CD4-positive, alpha-beta T cell treated with Interleukin-17A for 4 hours (primary cell): ENCODE measurements around the gene CACNA1E.

ENCODE experiments used
- DNase-seq: peaks from one replicate; pipeline ENCODE4 v3.0.0-alpha.2; 2020; ENCODE audit warnings: mixed read lengths

The CACNA1E gene

DNA sequence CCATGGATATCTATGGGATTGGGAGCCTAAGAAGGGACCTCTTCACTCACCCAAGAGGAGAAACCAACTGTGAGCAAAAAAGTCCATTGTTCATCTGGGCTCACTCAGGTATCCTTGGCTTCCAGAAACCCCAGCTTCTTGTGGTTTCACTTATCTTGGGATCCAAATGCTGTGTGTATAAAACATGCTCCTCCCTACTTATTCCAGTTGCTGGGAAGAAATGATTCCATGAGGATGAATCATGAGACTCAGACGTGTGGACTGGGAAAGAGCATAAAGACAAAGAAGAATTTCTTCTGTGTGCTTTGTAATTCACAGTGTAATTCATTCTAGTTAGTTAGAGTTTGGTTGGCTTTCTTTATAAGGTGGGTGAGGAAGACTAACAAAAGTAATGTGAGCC is 294.5 kb downstream of the CACNA1E start:
- no peak for DNase-seq

DNA sequence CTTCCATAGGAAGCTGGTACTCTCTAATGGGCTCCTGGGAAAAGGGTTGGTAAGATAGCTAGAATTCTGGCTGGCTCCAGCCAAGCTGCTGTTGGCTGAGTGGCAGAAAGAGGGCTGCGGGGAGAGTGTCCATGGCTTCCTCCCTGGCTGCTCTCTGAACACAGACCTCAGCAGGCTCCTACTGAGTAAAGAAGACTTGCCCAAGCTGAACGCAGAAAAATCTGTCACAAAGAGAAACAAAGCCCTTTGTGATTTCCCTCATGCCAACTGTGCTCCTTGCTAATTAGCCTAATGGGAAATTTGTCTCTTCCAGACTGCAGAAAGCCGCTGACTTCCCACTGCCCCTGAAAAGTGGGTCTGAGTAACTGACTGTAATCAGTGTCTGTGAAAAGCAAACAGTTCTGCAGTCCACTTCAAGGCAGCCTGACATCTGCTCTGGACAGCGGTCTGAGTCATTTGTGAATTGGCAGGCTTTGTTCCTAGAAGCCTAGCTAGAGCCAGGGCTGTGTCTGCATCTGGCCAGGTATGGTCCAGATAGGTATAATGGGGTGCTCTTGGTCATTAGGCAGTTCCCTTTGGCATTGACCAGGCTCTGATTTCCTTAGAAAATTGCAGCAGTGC is 295.4 kb downstream of the CACNA1E start:
- no peak for DNase-seq

DNA sequence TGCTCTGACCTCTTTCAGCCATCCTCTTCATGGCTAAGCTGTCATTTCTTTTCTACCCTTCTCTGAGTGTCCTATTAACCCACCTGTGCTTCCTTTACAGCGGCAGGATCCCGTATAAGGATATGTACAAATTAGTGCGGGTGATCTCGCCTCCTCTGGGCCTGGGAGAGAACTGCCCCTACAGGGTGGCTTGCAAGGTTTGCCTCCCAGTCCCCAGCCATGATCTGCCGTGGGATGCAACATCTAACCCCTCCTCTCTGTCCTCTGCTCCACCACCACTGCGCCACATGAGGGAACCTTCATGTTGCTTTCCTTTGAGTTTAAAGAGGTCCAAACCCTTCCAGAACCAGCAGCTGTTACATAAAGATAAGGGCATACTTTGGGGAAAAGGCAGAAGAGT is 296.0 kb downstream of the CACNA1E start:
- DNase-seq: no peak

DNA sequence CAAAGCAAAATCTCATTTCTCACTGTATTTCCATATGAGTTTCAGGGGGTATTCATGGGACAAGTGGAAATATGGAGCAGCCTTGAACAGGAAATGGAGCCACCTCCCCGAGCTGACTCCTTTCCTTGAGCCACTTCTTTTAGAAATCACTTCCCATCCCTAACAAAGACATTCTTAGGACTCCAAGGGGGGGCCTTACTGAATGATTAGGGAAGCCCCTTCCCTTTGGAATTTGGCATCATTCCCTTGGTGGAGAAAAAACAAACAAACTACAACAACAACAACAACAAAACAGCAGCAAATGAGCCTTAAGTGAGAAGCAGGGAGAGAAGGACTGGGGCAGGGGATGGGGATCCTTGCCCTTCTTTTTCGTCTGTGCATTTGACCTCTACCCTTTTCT is 299.9 kb downstream of the CACNA1E start:
- DNase-seq: no peak

DNA sequence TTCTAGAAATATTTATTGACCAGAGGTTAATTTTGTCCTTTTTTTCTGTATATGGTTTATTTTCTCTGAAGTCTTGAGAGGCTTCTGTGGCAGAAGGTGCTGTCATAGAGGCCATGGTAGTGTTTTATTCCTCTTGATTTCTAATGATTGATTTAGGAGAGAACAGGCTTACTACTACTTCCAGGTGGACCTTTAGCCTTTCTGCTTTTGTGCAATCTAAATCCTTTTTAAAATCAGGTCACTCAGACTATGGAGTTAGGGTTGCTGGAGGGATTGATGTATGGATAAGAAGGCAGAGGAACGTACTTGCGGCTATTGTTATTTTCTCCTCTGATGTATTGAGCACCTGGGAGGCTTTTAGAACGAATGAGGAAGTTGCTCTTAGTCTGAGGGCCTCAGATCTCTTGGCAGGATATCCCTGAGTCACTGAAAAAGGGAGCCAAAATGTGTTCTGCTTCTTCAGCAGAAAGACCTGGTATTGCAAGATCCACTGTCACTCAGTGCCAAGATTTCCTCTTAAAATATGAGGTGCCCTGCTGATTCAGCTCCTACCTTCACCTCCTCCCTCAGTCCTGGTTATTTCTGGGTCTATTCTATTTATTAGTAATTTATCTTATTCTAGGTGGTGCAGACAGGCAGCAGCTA is 300.8 kb downstream of the CACNA1E start:
- DNase-seq: no peak

DNA sequence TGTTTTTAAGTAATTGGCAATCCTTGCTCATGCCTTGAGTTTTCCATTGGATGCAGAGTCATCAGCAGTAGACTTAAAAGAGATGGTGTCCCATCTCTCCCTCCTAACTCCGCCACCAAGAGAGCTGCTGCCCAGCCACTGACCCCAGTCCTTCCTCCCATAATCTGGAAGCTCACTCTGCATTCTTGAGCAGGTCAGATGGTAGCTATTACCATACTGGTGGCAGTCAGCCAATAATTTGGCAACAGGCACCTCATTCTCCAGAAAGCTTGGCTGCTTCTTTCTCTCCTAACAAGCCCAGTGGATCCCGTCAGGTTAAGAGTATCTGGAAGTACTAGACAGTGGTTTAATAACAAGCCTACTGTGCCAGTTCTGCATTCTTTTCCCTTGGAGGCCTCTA is 306.1 kb downstream of the CACNA1E start:
- DNase-seq: no peak

GRCh38 chr1:181791721-181792120 is 308.4 kb downstream of the CACNA1E start:
- no peak for DNase-seq

GRCh38 chr1:181793831-181794230 is 310.5 kb downstream of the CACNA1E start:
- DNase-seq: no peak

GRCh38 chr1:181794332-181794731 is 311.0 kb downstream of the CACNA1E start:
- no peak for DNase-seq

DNA sequence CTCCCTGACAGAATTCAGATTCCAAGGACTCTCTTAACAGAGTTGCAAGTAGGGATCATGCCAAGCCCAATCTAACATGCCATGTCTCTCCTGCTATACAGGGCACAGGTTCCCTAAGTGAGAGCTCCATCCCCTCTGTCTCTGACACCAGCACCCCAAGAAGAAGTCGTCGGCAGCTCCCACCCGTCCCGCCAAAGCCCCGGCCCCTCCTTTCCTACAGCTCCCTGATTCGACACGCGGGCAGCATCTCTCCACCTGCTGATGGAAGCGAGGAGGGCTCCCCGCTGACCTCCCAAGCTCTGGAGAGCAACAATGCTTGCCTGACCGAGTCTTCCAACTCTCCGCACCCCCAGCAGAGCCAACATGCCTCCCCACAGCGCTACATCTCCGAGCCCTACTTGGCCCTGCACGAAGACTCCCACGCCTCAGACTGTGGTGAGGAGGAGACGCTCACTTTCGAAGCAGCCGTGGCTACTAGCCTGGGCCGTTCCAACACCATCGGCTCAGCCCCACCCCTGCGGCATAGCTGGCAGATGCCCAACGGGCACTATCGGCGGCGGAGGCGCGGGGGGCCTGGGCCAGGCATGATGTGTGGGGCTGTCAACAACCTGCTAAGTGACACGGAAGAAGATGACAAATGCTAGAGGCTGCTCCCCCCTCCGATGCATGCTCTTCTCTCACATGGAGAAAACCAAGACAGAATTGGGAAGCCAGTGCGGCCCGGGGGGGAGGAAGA is 315.0 kb downstream of the CACNA1E start:
- no peak for DNase-seq

DNA sequence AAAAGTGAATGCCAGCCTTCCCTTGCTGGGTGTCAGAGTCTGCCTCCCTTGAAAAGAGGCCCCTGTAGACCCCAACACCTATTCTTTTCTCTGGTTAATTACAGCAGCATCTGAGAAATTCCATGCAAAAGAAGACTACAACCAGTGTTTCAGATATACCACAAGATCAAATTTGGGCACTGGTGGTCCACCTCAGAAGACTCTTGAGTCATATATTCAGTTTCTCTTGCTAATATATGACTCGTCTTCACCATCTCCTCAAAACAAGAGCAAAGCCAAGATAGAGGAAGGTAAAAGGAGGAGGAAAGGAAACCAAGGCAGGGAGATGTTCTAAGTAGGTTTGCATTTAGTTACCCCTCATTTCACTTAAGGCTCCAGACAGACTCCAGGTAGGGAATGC is 318.3 kb downstream of the CACNA1E start:
- no peak for DNase-seq

DNA sequence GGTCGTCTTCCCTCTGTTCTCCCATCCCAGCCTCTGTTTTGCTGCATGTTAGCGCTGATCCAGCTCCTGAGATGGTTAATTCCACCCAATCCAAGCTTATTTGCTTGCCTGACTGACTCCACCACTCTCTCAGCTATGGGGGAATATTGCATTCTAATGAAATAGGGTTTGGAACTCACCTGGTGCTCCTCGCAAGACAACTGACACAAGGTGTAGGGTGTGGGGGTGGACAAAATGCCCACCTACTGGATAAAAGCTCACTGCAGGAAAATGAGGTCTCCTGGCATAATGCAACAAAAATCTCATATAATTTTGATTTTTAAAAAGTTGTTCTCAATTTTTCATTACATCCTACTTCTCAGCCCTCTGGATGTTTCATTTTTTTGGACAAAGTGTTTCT is 319.1 kb downstream of the CACNA1E start:
- DNase-seq: no peak

DNA sequence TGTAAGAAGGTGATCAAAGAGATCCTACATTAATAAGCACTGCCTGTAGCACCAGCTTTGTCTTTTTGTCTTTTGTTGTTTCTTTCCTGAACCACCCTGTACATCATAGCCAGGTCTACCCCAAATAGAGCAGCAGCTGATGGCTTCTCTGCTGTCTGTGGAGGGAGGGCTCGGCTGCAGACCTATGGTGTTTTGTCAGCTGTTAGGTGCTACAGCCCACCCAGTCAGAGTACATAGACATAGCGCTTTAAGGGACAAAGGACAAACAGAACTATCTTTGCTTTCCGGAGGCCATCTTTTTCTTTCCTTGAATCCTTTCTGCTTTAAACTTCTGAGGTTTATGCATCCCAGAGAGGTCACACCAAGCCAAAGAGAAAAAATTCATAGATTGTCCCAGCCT is 320.1 kb downstream of the CACNA1E start:
- no peak for DNase-seq

DNA sequence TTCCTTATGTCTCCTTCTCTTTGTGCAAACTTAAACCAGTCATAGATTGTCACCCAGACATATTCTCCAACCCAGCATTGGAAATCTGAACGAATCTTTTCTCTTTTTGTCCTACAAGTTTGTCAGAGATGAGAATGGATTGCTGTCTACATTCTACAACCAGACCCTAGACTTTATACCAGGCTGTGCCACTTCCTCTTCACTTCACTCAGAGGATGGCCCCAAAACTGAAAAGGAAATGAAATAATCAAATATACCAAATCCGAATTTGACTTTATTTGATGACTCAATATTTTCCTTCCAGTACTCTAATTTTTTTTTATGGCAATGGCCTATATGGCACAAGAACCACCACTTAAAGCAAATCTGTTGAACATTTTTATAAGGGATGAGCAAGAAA is 321.7 kb downstream of the CACNA1E start:
- no peak for DNase-seq

- no peak for DNase-seq
Measured at GRCh38 chr1:181806746-181807145, 323.4 kb downstream of the CACNA1E start.

DNA sequence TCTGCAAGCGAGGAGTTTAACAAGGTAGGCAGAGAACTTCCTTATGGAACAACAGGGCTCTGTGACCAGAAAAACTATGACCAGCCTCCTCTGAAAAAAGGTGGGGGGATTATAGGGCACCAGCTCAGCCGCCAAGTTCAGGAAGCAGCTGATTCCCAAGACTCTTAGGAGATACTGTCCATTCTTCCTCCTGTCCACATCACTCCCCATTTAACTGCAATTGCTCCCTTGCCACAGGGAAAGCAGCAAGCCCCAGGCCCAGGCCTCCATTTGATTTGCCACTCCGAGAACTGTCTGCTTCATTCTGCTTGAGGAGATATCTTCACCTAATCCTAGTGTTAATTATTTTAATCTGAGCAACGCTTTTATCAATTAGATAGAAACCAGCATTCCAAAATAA is 323.9 kb downstream of the CACNA1E start:
- DNase-seq: no peak

DNA sequence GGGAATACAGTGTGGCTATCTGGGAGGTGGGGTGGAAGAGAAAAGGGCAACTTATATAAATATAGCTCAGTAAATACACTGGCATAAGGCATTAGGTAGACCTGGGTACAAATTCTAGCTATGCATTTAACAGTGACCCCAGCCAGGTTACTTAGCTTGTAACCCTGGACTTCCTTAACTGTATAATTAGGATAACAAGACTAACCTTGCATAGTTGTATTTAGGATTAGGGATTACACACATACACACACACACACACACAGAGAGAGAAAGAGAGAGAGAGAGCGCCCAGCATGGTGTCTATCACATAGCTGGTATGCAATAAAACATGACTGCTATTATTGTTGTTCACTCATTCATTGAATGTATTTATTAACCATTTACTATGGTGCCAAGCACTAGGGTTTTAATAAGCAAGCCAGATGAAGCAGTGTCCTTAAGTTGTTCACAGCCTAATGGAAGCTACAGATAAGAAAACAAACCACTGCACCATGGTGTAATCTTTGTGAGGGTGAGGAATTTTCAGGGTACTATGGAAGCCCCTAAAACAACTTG is 326.8 kb downstream of the CACNA1E start:
- no peak for DNase-seq

GRCh38 chr1:181812208-181812607 is 328.9 kb downstream of the CACNA1E start:
- DNase-seq: no peak

GRCh38 chr1:181813266-181813665 is 329.9 kb downstream of the CACNA1E start:
- no peak for DNase-seq

DNA sequence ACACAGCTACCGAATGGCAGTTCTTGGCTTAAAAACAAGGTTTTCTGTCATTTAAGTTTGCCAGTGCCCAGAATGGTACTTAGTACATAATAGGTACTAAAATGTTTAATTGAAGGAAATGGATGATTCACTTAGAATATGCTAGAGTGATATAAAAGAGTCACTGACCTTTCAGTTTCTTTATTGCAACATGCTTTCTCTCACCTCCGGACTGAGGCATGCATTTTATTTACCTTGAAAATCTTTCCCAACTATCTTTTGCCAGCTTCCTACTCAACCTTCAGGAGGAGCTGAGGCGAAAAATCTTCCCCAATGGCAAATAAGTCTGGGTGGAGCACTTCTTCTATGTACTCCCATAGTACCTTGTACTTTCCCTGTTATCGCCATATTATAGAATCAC is 333.3 kb downstream of the CACNA1E start:
- no peak for DNase-seq

GRCh38 chr1:181817091-181817490 is 333.8 kb downstream of the CACNA1E start:
- no peak for DNase-seq

GRCh38 chr1:181818459-181818858 is 335.1 kb downstream of the CACNA1E start:
- no peak for DNase-seq

DNA sequence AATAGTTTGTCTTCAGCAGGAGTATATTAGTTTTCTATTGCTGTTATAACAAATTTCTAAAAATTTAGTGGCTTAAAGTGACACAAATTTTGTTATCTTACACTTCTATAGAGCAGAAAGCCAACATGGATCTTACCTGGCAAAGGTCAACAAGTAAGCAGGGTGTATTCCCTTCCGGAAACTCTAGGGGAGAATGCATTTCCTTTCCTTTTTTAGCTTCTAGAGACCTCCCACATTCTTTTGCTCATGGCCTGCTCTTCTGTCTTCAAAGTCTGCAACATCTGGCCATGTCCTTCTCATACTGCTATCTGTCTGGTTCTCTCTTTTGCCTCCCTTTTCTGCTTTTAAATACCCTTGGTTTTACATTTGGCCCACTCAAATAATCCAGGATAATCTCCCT is 335.6 kb downstream of the CACNA1E start:
- DNase-seq: no peak

DNA sequence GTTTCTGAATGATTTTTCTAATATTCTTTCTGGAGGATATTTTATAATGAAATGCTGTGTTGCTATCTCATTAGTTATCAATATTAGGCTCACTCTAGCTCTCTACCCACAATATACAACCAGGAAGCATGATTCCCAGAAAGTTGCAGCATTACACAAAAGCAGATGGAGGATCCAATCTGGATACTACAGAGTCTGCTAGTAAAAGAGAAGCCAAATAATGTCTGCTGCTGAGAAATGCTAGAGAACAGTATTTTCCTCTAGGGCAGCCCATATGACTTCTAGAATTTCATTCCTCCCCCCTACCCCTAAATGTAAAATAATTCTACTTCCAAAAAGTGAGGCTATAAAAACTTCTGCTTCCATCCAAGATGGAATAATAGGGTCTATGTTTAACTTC is 338.4 kb downstream of the CACNA1E start:
- no peak for DNase-seq
